Neural cell (in vitro differentiated cells): ENCODE measurements around the gene COL28A1. TPM values are rescaled to one million over a fixed set of nuclear protein-coding genes. Genes with fewer than 3 reads are reported as not detected.

Experiments used
- H2AFZ ChIP-seq: fragments of 200-600, 300-800 bp; sonication (generic), shearing (Covaris generic); 2 replicates; pipeline ENCODE4 v1.6.0; 2014; ENCODE audit warnings: low read depth, mild to moderate bottlenecking, antibody characterized with exemption, low read length, moderate library complexity
- H3F3A ChIP-seq: fragments of 200-600 bp; shearing (Covaris generic); 2 replicates; pipeline ENCODE4 v1.6.1; 2016; ENCODE audit warnings: mild to moderate bottlenecking, moderate library complexity, mixed read lengths, antibody characterized with exemption, low read length; ENCODE audit not compliant: insufficient read depth, poor library complexity, severe bottlenecking
- H3K27ac ChIP-seq: fragments of 200-600, 300-800 bp; sonication (generic), shearing (Covaris generic); 2 replicates; pipeline ENCODE4 v1.5.1; 2014; ENCODE audit warnings: mild to moderate bottlenecking, low read length, moderate library complexity
- H3K27me3 ChIP-seq: fragments of 300-800, 200-600 bp; sonication (generic), shearing (Covaris generic); 2 replicates; pipeline ENCODE4 v1.6.0; 2014; ENCODE audit warnings: mild to moderate bottlenecking, low read depth, low read length, moderate library complexity; ENCODE audit not compliant: insufficient read depth
- H3K36me3 ChIP-seq: fragments of 300-800, 200-600 bp; sonication (generic), shearing (Covaris generic); 2 replicates; pipeline ENCODE4 v1.5.1; 2014; ENCODE audit warnings: mild to moderate bottlenecking, antibody characterized with exemption, low read length, moderate library complexity; ENCODE audit not compliant: insufficient read depth
- H3K4me2 ChIP-seq: fragments of 300-800, 200-600 bp; sonication (generic), shearing (Covaris generic); 2 replicates; pipeline ENCODE4 v1.6.0; 2014; ENCODE audit warnings: mild to moderate bottlenecking, low read length
- H3K4me3 ChIP-seq: fragments of 300-800, 200-600 bp; sonication (generic), shearing (Covaris generic); 2 replicates; pipeline ENCODE4 v1.5.1; 2014; ENCODE audit warnings: mild to moderate bottlenecking, low read length, moderate library complexity
- H3K79me2 ChIP-seq: fragments of 200-600 bp; shearing (Covaris generic); replicated peaks from 2 replicates; pipeline ENCODE4 v1.6.0; 2014; ENCODE audit warnings: mild to moderate bottlenecking, low read length, moderate library complexity; ENCODE audit not compliant: insufficient read depth
- H3K9ac ChIP-seq: fragments of 300-800, 200-600 bp; sonication (generic), shearing (Covaris generic); 2 replicates; pipeline ENCODE4 v1.6.1; 2016; ENCODE audit warnings: mild to moderate bottlenecking, low read length, mixed read lengths
- H3K9me2 ChIP-seq: fragments of 200-600 bp; shearing (Covaris generic); 2 replicates; pipeline ENCODE4 v1.6.1; 2016; ENCODE audit warnings: mild to moderate bottlenecking, low read length, mixed read lengths; ENCODE audit not compliant: insufficient read depth
- H3K9me3 ChIP-seq: fragments of 200-600, 300-800 bp; sonication (generic), shearing (Covaris generic); 2 replicates; pipeline ENCODE4 v1.6.1; 2016; ENCODE audit warnings: mild to moderate bottlenecking, mixed run types, low read length, moderate library complexity, mixed read lengths
- H4K20me1 ChIP-seq: fragments of 200-600 bp; shearing (Covaris generic); 2 replicates; pipeline ENCODE4 v1.6.1; 2016; ENCODE audit warnings: mild to moderate bottlenecking, mixed run types; ENCODE audit not compliant: insufficient read depth
- CTCF ChIP-seq: fragments of 450-650 bp; IDR thresholded peaks from 2 replicates; pipeline ENCODE4 v1.5.1; 2014; ENCODE audit warnings: antibody characterized with exemption, mild to moderate bottlenecking, moderate library complexity; ENCODE audit not compliant: poor library complexity, severe bottlenecking
- EP300 ChIP-seq: fragments of 450-650 bp; conservative IDR thresholded peaks from 2 replicates; pipeline ENCODE4 v1.6.1; 2014; ENCODE audit warnings: antibody characterized with exemption, mild to moderate bottlenecking, moderate library complexity; ENCODE audit not compliant: poor library complexity, severe bottlenecking
- EZH2 ChIP-seq: fragments of 200-600, 300-800 bp; shearing (Covaris generic), sonication (generic); IDR thresholded peaks from 2 replicates; pipeline ENCODE4 v1.6.1; 2014; ENCODE audit warnings: antibody characterized with exemption, low read length, borderline replicate concordance, mild to moderate bottlenecking; ENCODE audit not compliant: insufficient read depth, poor library complexity, severe bottlenecking
- MXI1 ChIP-seq: fragments of 450-650 bp; conservative IDR thresholded peaks from 2 replicates; pipeline ENCODE4 v1.6.1; 2014; ENCODE audit warnings: antibody characterized with exemption, mild to moderate bottlenecking; ENCODE audit not compliant: poor library complexity, severe bottlenecking
- POLR2AphosphoS5 ChIP-seq: IDR thresholded peaks from 2 replicates; pipeline ENCODE4 v1.6.1; 2012
- RAD21 ChIP-seq: fragments of 450-650 bp; conservative IDR thresholded peaks from 2 replicates; pipeline ENCODE4 v1.6.1; 2014; ENCODE audit warnings: antibody characterized with exemption, mild to moderate bottlenecking, moderate library complexity
- REST ChIP-seq: IDR thresholded peaks from 2 replicates; pipeline ENCODE4 v1.6.1; 2012; ENCODE audit warnings: borderline replicate concordance
- SMC3 ChIP-seq: fragments of 450-650 bp; conservative IDR thresholded peaks from 2 replicates; pipeline ENCODE4 v1.6.1; 2014; ENCODE audit warnings: antibody characterized with exemption, mild to moderate bottlenecking, moderate library complexity; ENCODE audit not compliant: poor library complexity
- TAF1 ChIP-seq: IDR thresholded peaks from 2 replicates; pipeline ENCODE4 v1.6.1; 2012; ENCODE audit warnings: low read depth
- polyA plus RNA-seq: library from polyadenylated mRNA; depleted of rRNA; stranded (reverse); fragments of >200 nt; gene quantifications from 2 replicates; pipeline ENCODE4 v1.2.3, GENCODE V29; 2014

The COL28A1 gene
- polyA plus RNA-seq, 1 donor from 2014 or later: 1.0 TPM

GRCh38 chr7:7309203-7309602 is 226.5 kb downstream of the COL28A1 start:
- Histone ChIP-seq H3K9me3 (no peaks in the 10 kb centered on the region), H2AFZ (no peak overlapping the region), H3K27me3 (no peaks in the 10 kb centered on the region), H3K9me2 (no peaks in the 10 kb centered on the region), H3K4me2 (no peak overlapping the region), H3K27ac (no peak overlapping the region), H3K79me2 (no peaks in the 10 kb centered on the region), H3F3A (no peaks in the 10 kb centered on the region), H3K9ac (no peak overlapping the region), H3K4me3 (no peak overlapping the region), H4K20me1 (no peaks in the 10 kb centered on the region), H3K36me3 (no peaks in the 10 kb centered on the region)
- no peak for TF ChIP-seq MXI1
- no peak for TF ChIP-seq TAF1
- no peak for TF ChIP-seq REST
- TF ChIP-seq EP300: no peak
- TF ChIP-seq EZH2: no peak
- no peak for TF ChIP-seq CTCF
- no peak for TF ChIP-seq RAD21
- no peak for TF ChIP-seq SMC3
- no peak for TF ChIP-seq POLR2AphosphoS5

Other genes with a start within 250 kb of the COL28A1 start
- gene MIOS, start 31.0 kb upstream of the COL28A1 start, polyA plus RNA-seq: 46.2 and 52.2 TPM in 2 replicates
- gene UMAD1, start 104.9 kb upstream of the COL28A1 start, polyA plus RNA-seq: 13.6 and 14.7 TPM in 2 replicates
- 44.6 and 50.1 TPM in 2 replicates for gene RPA3, start 182.7 kb upstream of the COL28A1 start, polyA plus RNA-seq